ENCODE data around the gene NUP93.

Gene NUP93

DNA sequence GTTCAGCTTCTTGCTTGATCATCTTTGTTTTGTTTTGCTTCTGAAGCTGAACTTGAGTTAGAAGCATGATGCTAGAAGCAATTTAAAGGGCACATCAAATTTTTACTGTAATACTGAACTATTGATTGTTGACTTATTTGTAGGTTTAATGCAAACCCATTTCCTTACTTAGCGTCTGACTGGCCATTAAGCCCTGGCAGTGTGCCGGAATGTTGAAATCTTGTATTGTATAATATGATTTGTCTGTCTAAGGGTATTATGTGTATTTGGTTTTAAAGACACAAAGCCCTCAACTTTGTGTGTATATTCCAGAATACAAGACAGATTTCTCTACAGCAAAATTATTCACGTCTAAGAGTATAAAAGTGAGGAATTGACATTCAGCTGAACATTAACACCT, 39.7 kb downstream of the NUP93 start:
- no peaks in the 10 kb centered on the region for H3K9me2 ChIP-seq (replicated peaks; ENCODE audit: insufficient read depth, low read length)
- H3K9me3 ChIP-seq (ENCODE audit: insufficient read depth, low read length): no peaks in the 10 kb centered on the region
- no peak overlapping the region for H3K4me3 ChIP-seq (ENCODE audit: insufficient read depth, low read length, poor library complexity, severe bottlenecking)
- H3K79me2 ChIP-seq (ENCODE audit: insufficient read depth, low read length): peaks cover 13% of the 10 kb centered on the region; the same call in 1 of the 2 replicates
- no peak overlapping the region for H3K27ac ChIP-seq (ENCODE audit: low read depth, low read length)
- H2AFZ ChIP-seq (ENCODE audit: low read depth, low read length, severe bottlenecking): no peak overlapping the region
- no peak overlapping the region for H3K9ac ChIP-seq (ENCODE audit: low read length)
- TF ChIP-seq, protein P1, sequence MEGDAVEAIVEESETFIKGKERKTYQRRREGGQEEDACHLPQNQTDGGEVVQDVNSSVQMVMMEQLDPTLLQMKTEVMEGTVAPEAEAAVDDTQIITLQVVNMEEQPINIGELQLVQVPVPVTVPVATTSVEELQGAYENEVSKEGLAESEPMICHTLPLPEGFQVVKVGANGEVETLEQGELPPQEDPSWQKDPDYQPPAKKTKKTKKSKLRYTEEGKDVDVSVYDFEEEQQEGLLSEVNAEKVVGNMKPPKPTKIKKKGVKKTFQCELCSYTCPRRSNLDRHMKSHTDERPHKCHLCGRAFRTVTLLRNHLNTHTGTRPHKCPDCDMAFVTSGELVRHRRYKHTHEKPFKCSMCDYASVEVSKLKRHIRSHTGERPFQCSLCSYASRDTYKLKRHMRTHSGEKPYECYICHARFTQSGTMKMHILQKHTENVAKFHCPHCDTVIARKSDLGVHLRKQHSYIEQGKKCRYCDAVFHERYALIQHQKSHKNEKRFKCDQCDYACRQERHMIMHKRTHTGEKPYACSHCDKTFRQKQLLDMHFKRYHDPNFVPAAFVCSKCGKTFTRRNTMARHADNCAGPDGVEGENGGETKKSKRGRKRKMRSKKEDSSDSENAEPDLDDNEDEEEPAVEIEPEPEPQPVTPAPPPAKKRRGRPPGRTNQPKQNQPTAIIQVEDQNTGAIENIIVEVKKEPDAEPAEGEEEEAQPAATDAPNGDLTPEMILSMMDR (IDR thresholded peaks at IDR 0.05; ENCODE audit: insufficient read depth, low read length, poor library complexity, severe bottlenecking): no peak
- no peak for TF ChIP-seq EZH2phosphoT487 (conservative IDR thresholded peaks at IDR 0.05; ENCODE audit: low read length)
- no peaks in the 10 kb centered on the region for H3K36me3 ChIP-seq (ENCODE audit: low read length)
- no peaks in the 10 kb centered on the region for H3K27me3 ChIP-seq (ENCODE audit: low read length)
- no peaks in the 10 kb centered on the region for H3F3A ChIP-seq (ENCODE audit: insufficient read depth)
- H3K4me2 ChIP-seq (ENCODE audit: low read depth, low read length, poor library complexity, severe bottlenecking): no peak overlapping the region
- 0 out of 2 replicates have a peak, but pooled peaks cover 3% of the 10 kb centered on the region for H4K20me1 ChIP-seq (ENCODE audit: low read depth, low read length)

DNA sequence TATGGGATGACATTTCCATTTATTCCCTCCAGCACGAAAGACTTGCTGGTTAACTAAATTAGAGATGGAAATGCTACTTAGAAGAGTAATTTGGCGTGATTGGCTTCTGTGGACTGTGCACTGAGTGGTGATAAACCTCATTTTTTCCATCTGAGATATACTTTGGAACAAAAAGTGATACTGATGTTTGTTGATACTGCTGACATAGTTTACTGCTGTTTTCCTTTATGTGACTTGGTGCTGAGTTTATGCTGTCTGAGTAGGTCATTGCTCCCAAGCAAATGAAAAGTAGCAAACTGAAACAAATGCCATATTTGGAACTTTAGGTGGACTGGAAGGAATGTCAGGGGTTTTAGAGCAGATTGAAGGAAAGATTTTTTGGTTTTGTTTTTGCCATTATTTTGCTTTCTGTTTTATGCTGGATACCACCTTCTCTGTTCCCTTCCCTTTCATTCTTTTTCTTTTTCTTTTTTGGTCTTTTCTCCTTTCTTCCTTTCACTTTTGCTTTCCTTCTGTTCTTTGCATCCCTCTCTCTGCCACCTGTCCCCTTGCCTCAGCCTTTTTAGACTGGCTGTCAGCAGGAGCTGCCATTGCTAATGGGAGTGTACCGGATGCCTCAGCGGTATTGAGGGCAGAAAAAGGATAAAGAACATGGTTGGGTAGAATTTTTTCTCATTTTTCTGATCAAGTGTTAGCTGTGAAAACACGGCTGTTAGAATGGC, 41.8 kb downstream of the NUP93 start:
- Histone ChIP-seq H3K27ac (ENCODE audit: low read depth, low read length) (no peak overlapping the region), H3K4me2 (ENCODE audit: low read depth, low read length, poor library complexity, severe bottlenecking) (no peak overlapping the region), H3K36me3 (ENCODE audit: low read length) (no peaks in the 10 kb centered on the region), H3K9me2 (replicated peaks; ENCODE audit: insufficient read depth, low read length) (no peaks in the 10 kb centered on the region), H2AFZ (ENCODE audit: low read depth, low read length, severe bottlenecking) (no peak overlapping the region), H4K20me1 (ENCODE audit: low read depth, low read length) (0 out of 2 replicates have a peak, but pooled peaks cover 3% of the 10 kb centered on the region), H3K4me3 (ENCODE audit: insufficient read depth, low read length, poor library complexity, severe bottlenecking) (no peak overlapping the region), H3K79me2 (ENCODE audit: insufficient read depth, low read length) (peaks cover 13% of the 10 kb centered on the region; the same call in 1 of the 2 replicates), H3K9ac (ENCODE audit: low read length) (no peak overlapping the region), H3K27me3 (ENCODE audit: low read length) (no peaks in the 10 kb centered on the region), H3K9me3 (ENCODE audit: insufficient read depth, low read length) (no peaks in the 10 kb centered on the region), H3F3A (ENCODE audit: insufficient read depth) (no peaks in the 10 kb centered on the region)
- TF ChIP-seq, protein P1 (IDR thresholded peaks at IDR 0.05; ENCODE audit: insufficient read depth, low read length, poor library complexity, severe bottlenecking): no peak
- TF ChIP-seq EZH2phosphoT487 (conservative IDR thresholded peaks at IDR 0.05; ENCODE audit: low read length): no peak

DNA sequence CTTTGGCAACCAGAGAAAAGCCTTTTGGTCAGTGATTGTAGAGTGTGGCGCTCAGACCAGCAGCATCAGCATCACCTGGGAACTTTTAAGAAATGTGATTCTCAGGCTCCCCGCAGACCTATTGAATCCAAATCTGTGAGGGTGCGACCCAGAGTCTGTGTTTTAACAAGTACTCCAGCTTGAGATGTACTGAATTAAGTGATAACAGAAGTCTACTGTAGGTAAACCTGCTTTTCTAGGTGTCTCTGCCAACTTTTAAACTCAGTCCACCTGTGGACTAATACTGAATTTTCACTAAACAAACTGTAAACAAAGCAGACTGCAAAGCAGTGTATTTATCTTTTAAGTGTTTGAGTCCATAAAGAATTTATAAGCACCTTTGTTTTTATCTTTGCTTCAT, 43.6 kb downstream of the NUP93 start:
- no peak overlapping the region for H2AFZ ChIP-seq (ENCODE audit: low read depth, low read length, severe bottlenecking)
- H3K79me2 ChIP-seq (ENCODE audit: insufficient read depth, low read length): peaks cover 13% of the 10 kb centered on the region; the same call in 1 of the 2 replicates
- 0 out of 2 replicates have a peak, but pooled peaks cover 3% of the 10 kb centered on the region for H4K20me1 ChIP-seq (ENCODE audit: low read depth, low read length)
- TF ChIP-seq, protein P1 (IDR thresholded peaks at IDR 0.05; ENCODE audit: insufficient read depth, low read length, poor library complexity, severe bottlenecking): no peak
- no peak for TF ChIP-seq EZH2phosphoT487 (conservative IDR thresholded peaks at IDR 0.05; ENCODE audit: low read length)
- no peaks in the 10 kb centered on the region for H3K9me3 ChIP-seq (ENCODE audit: insufficient read depth, low read length)
- no peaks in the 10 kb centered on the region for H3K27me3 ChIP-seq (ENCODE audit: low read length)
- no peak overlapping the region for H3K9ac ChIP-seq (ENCODE audit: low read length)
- H3K27ac ChIP-seq (ENCODE audit: low read depth, low read length): no peak overlapping the region
- no peaks in the 10 kb centered on the region for H3K9me2 ChIP-seq (replicated peaks; ENCODE audit: insufficient read depth, low read length)
- no peak overlapping the region for H3K4me2 ChIP-seq (ENCODE audit: low read depth, low read length, poor library complexity, severe bottlenecking)
- no peaks in the 10 kb centered on the region for H3F3A ChIP-seq (ENCODE audit: insufficient read depth)
- no peaks in the 10 kb centered on the region for H3K36me3 ChIP-seq (ENCODE audit: low read length)
- H3K4me3 ChIP-seq (ENCODE audit: insufficient read depth, low read length, poor library complexity, severe bottlenecking): no peak overlapping the region

Data from SU-DHL-6 (cell line).